Upper lobe of right lung (tissue), 1 donor: Measurements from ENCODE around the gene MGLL. TPM values are rescaled to one million over a fixed set of nuclear protein-coding genes. Genes with fewer than 3 reads are reported as not detected.

Experiments used
- ATAC-seq: fragments of 200-7000 bp; cut with Tn5 transposase; one replicate; pipeline ENCODE4 v1.9.1; 2020; ENCODE audit warnings: mild to moderate bottlenecking, moderate library complexity
- DNase-seq: peaks from one replicate; pipeline ENCODE4 v3.0.0-alpha.2; 2020
- H3K27ac ChIP-seq: fragments of 200-600 bp; one replicate; pipeline ENCODE4 v1.8.0; 2022
- H3K27me3 ChIP-seq: fragments of 200-600 bp; one replicate; pipeline ENCODE4 v1.8.0; 2022; ENCODE audit warnings: mild to moderate bottlenecking
- H3K36me3 ChIP-seq: fragments of 200-600 bp; one replicate; pipeline ENCODE4 v1.8.0; 2022
- H3K4me1 ChIP-seq: fragments of 200-600 bp; one replicate; pipeline ENCODE4 v1.8.0; 2022
- H3K4me3 ChIP-seq: fragments of 200-600 bp; one replicate; pipeline ENCODE4 v1.8.0; 2022; ENCODE audit warnings: mild to moderate bottlenecking
- H3K9me3 ChIP-seq: fragments of 200-600 bp; one replicate; pipeline ENCODE4 v1.8.0; 2022
- intact Hi-C: fragments of 100-400 bp; cut with DNase I; formaldehyde crosslinking; loops from one replicate; pipeline ENCODE4 v1.11.0; 2022
- total RNA-seq: library from RNA; stranded (reverse); fragmentation: NEBNext Ultra II Directional; extraction: Animal tissue kit (Norgen Biotek cat#: 25700); gene quantifications from one replicate; pipeline ENCODE4 v1.2.1, GENCODE V29; 2021
- TF ChIP-seq, protein P1 (sequence below): fragments of 200-600 bp; IDR thresholded peaks from one replicate; pipeline ENCODE4 v1.8.0; 2022; ENCODE audit warnings: antibody characterized with exemption
- donor health status: DM: no; HTN: yes; CAD: no; lungs with severe emphysema.

Gene MGLL
- total RNA-seq, 1 donor from 2014 or later = 194 TPM

DNA sequence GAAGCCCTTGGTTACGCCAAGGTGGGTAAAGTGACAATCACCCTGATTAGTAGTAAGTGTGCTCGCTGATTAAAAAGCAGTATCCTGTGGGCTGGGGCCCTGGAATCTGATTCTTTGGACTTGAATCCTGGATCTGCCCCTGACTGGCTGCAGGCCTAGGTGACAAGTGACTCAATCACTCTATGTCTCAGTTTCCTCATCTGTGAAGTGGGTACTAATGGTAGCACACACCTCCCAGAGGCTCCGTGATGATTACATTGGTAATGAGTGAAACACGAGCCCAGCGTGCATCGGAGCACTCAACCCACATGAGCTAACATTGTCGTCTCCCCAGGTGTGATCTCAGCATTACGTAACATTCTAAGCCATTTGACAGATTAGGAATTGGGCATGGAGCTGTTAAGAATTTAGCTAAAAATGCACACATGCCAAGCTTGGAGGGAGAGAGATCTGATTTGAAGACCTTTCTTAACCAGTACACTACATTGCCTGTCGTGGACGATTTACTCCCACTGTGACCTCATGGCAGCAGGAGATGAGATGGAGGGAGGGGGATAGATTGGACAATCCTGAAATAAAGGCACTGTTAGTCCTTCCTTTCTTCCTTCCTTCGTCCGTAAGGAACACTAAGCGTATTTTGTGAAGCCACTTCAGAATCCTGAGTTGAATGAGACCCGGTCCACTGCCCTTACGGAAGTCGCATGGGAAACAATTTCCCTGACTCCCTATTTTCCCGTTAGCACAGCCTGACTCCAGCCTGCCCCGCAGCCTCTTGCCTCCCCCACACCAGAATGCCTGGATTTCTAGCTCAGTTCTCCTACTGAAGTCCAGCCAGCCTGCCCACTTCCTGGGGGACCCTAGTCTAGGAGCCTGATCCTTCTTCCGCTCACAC is 32.1 kb downstream of the MGLL start:
- H3K27me3 ChIP-seq = no peaks in the 10 kb centered on the region
- DNase-seq (no peak), ATAC-seq (no peak)
- H3K4me1 ChIP-seq = peaks cover 37% of the 10 kb centered on the region
- no peak overlapping the region for H3K27ac ChIP-seq
- H3K9me3 ChIP-seq = no peaks in the 10 kb centered on the region
- H3K36me3 ChIP-seq = no peaks in the 10 kb centered on the region
- no peak overlapping the region for H3K4me3 ChIP-seq
- TF ChIP-seq, protein P1, sequence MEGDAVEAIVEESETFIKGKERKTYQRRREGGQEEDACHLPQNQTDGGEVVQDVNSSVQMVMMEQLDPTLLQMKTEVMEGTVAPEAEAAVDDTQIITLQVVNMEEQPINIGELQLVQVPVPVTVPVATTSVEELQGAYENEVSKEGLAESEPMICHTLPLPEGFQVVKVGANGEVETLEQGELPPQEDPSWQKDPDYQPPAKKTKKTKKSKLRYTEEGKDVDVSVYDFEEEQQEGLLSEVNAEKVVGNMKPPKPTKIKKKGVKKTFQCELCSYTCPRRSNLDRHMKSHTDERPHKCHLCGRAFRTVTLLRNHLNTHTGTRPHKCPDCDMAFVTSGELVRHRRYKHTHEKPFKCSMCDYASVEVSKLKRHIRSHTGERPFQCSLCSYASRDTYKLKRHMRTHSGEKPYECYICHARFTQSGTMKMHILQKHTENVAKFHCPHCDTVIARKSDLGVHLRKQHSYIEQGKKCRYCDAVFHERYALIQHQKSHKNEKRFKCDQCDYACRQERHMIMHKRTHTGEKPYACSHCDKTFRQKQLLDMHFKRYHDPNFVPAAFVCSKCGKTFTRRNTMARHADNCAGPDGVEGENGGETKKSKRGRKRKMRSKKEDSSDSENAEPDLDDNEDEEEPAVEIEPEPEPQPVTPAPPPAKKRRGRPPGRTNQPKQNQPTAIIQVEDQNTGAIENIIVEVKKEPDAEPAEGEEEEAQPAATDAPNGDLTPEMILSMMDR = no peak
- intact Hi-C loops = no loop called here

DNA sequence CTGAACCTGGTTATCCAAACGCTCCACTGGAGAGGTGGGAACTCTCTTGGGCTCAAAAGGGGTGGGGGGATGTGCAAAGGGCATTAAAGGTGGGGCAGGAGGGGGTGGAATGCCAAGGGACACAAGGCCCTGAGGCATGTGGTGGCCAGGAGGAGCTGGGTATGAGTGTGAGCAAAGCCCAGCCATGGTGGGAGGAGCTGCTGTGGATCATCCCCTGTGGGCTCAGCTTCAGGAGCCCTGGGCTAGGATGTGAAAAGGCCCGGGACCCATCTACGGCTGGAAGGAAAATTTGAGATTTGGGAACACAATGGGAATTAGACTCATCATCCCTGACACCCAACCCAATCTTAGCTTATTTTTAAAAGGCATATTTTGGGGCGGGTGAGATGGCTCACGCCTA is 33.3 kb downstream of the MGLL start:
- DNase-seq = no peak

DNA sequence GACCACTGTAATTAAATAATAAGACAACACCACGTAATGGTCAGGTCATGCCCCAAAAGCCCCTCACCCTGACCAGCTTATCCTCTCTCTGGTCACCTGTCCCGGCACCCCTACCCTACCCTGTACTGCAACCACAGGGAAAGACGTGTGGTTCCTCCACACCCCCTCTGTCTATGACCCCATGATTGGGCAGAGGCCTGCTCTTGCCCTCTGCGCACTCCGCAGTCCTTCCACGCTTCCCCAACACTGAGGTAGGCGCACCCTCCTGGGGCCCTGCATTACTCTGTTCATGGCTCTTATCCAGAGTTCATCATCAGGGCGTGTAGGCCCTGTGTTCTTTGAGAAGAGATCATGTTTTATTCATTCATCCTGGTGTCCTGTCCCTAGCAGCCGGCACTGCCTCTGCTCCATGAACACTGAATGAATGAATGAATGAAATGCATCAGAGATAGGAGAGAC is 33.8 kb downstream of the MGLL start:
- no peak overlapping the region for H3K4me3 ChIP-seq
- no peaks in the 10 kb centered on the region for H3K36me3 ChIP-seq
- H3K27ac ChIP-seq = no peak overlapping the region
- no peak for ATAC-seq
- intact Hi-C loops = no loop called here
- H3K27me3 ChIP-seq = no peaks in the 10 kb centered on the region
- H3K4me1 ChIP-seq = peaks cover 51% of the 10 kb centered on the region
- TF ChIP-seq, protein P1 = no peak
- peak; percentile 35 for DNase-seq
- H3K9me3 ChIP-seq = no peaks in the 10 kb centered on the region

More for the DNA sequence above, 33.3 kb downstream of the MGLL start:
- H3K9me3 ChIP-seq = no peaks in the 10 kb centered on the region
- H3K27ac ChIP-seq = no peak overlapping the region
- H3K36me3 ChIP-seq = no peaks in the 10 kb centered on the region
- TF ChIP-seq, protein P1 = no peak
- H3K4me1 ChIP-seq = peaks cover 49% of the 10 kb centered on the region
- H3K4me3 ChIP-seq = no peak overlapping the region
- no peaks in the 10 kb centered on the region for H3K27me3 ChIP-seq
- intact Hi-C loops = no loop called here
- ATAC-seq = no peak

DNA sequence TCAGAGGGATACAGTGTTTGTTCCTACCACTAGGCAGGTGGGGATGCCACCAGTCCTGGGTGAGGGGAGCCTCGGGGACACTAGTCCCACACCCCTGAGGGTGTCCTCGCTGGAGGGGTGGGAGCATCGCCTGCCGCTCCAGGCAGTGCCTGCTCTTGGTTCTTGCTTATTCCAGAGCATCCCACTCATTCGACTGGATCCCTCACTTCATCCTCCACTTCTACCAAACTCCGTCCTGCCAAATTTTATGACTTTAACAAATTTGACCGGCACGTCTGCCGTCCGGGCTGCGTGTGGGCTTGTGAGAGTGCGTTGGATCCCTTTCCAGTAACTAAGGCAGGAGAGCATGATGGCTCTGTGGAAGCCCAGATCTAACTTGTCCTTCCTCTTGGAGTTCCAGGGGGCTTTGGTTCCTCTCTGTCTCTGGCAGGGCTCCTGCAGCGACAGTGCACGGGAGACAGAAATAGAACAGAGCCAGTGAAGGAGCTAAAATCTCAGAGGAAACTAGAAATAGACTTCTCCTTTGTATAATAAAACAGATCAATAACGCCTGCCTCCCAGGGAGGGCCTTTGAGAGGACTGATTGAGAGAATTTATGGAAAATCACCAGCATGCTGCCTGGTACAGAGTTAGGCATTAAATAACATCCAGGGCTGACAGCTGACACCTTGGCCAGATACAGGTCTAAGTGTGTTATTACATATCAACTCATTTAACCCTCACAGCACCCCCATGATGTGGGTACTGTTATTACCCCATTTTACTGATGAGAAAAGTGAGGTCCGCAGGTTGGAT is 34.5 kb downstream of the MGLL start:
- TF ChIP-seq, protein P1 = no peak
- Histone ChIP-seq H3K4me1 (peaks cover 45% of the 10 kb centered on the region), H3K4me3 (no peak overlapping the region), H3K27me3 (no peaks in the 10 kb centered on the region), H3K36me3 (no peaks in the 10 kb centered on the region), H3K27ac (peak overlapping the region; percentile 24), H3K9me3 (no peaks in the 10 kb centered on the region)
- DNase-seq (peak; percentile 21), ATAC-seq (no peak)
- intact Hi-C loops = no loop called here

DNA sequence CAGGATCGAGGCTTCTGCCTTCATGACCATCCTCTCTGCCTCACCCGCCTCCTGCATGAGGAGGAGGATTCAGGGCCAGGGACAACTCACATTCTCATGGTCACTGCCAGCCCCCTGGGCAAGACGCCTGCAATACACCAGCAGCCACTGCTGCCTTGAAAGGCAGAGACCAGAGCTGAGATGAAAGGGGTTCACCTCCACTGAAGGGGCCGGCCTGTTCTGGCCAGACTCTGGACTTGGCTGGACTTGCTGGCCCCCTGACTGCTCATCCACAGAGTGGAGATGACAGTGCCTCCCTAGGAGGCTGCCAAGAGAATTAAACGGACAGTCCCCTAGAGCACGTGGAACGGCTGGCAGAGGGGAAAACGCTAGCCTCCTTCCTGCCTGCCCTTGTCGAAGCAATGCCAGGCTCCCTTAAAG is 35.2 kb downstream of the MGLL start:
- Histone ChIP-seq H3K4me1 (peaks cover 44% of the 10 kb centered on the region), H3K27me3 (no peaks in the 10 kb centered on the region), H3K4me3 (no peak overlapping the region), H3K9me3 (no peaks in the 10 kb centered on the region), H3K36me3 (no peaks in the 10 kb centered on the region), H3K27ac (peak overlapping the region; percentile 24)
- no peak for ATAC-seq
- intact Hi-C loops = no loop called here
- TF ChIP-seq, protein P1 = no peak
- DNase-seq = peak; percentile 54
